T-helper 2 cell treated with Interferon-gamma antibody and Interleukin-4, amounts not matched to agents 5 μg/mL and 100 μg/mL, for 36 hours (primary cell): ENCODE data around the gene RNF212B.
A peak's percentile ranks its signal among the peaks of the same experiment; 100 is the strongest.

Experiments
- DNase-seq: peaks from one replicate; pipeline ENCODE4 v3.0.0; 2021; ENCODE audit warnings: low spot score
- H3K27ac Mint-ChIP-seq: one replicate; pipeline ENCODE4 v1.8.0; 2021; ENCODE audit warnings: mild to moderate bottlenecking, mixed read lengths
- H3K27me3 Mint-ChIP-seq: one replicate; pipeline ENCODE4 v1.8.0; 2021; ENCODE audit warnings: low read depth, mixed read lengths
- H3K36me3 Mint-ChIP-seq: one replicate; pipeline ENCODE4 v1.8.0; 2021; ENCODE audit warnings: low read depth, mixed read lengths
- H3K4me1 Mint-ChIP-seq: one replicate; pipeline ENCODE4 v1.8.0; 2021; ENCODE audit warnings: low read depth, mixed read lengths
- H3K4me3 Mint-ChIP-seq: one replicate; pipeline ENCODE4 v1.8.0; 2022; ENCODE audit warnings: mild to moderate bottlenecking, moderate library complexity, mixed read lengths
- H3K9me3 Mint-ChIP-seq: one replicate; pipeline ENCODE4 v1.8.0; 2021; ENCODE audit warnings: mixed read lengths

The RNF212B gene

GRCh38 chr14:23307687-23308644, 70.2 kb downstream of the RNF212B start:
- no peaks in the 10 kb centered on the region for H3K9me3 Mint-ChIP-seq
- DNase-seq: no peak
- peak overlapping the region; percentile 77 for H3K4me3 Mint-ChIP-seq
- peak overlapping the region; percentile 81 for H3K27ac Mint-ChIP-seq
- H3K27me3 Mint-ChIP-seq: peaks cover 8% of the 10 kb centered on the region
- no peaks in the 10 kb centered on the region for H3K36me3 Mint-ChIP-seq
- H3K4me1 Mint-ChIP-seq: peaks cover 21% of the 10 kb centered on the region

GRCh38 chr14:23308721-23309445, 71.1 kb downstream of the RNF212B start:
- peaks cover 19% of the 10 kb centered on the region for H3K4me1 Mint-ChIP-seq
- peaks cover 8% of the 10 kb centered on the region for H3K27me3 Mint-ChIP-seq
- no peak overlapping the region for H3K27ac Mint-ChIP-seq
- no peaks in the 10 kb centered on the region for H3K36me3 Mint-ChIP-seq
- H3K9me3 Mint-ChIP-seq: no peaks in the 10 kb centered on the region
- H3K4me3 Mint-ChIP-seq: no peak overlapping the region
- no peak for DNase-seq

GRCh38 chr14:23310546-23310945, 72.8 kb downstream of the RNF212B start:
- Mint-ChIP-seq H3K27ac (no peak overlapping the region), H3K9me3 (no peaks in the 10 kb centered on the region), H3K4me1 (peaks cover 18% of the 10 kb centered on the region), H3K27me3 (peaks cover 5% of the 10 kb centered on the region), H3K36me3 (no peaks in the 10 kb centered on the region), H3K4me3 (no peak overlapping the region)
- no peak for DNase-seq

- Mint-ChIP-seq H3K9me3 (peaks cover 11% of the 10 kb centered on the region), H3K4me3 (no peak overlapping the region), H3K27me3 (peaks cover 2% of the 10 kb centered on the region), H3K36me3 (peaks cover 7% of the 10 kb centered on the region), H3K4me1 (peaks cover 8% of the 10 kb centered on the region), H3K27ac (no peak overlapping the region)
- DNase-seq: no peak
These were observed 78.6 kb downstream of the RNF212B start for GRCh38 chr14:23316300-23316699.

GRCh38 chr14:23319746-23320583, 82.2 kb downstream of the RNF212B start:
- Mint-ChIP-seq H3K36me3 (peaks cover 35% of the 10 kb centered on the region), H3K4me3 (peak overlapping the region; percentile 82), H3K4me1 (peaks cover 21% of the 10 kb centered on the region), H3K27me3 (no peaks in the 10 kb centered on the region), H3K27ac (peak overlapping the region; percentile 92), H3K9me3 (peaks cover 11% of the 10 kb centered on the region)
- DNase-seq: no peak

- Mint-ChIP-seq H3K36me3 (peaks cover 40% of the 10 kb centered on the region), H3K4me3 (peak within 1 kb of the TSS; percentile 88), H3K4me1 (peaks cover 21% of the 10 kb centered on the region), H3K27me3 (no peaks in the 10 kb centered on the region), H3K27ac (peak within 1 kb of the TSS; percentile 92), H3K9me3 (peaks cover 11% of the 10 kb centered on the region)
- DNase-seq: peak; percentile 98
These were observed 83.1 kb downstream of the RNF212B start, which contains the start of gene PABPN1 for GRCh38 chr14:23320584-23321571. Gene PABPN1 (plus strand): TSS chr14:23321457. CDS start chr14:23321470, 13 bp downstream.

GRCh38 chr14:23321572-23322547, 84.1 kb downstream of the RNF212B start:
- H3K36me3 Mint-ChIP-seq: peaks cover 44% of the 10 kb centered on the region
- no peaks in the 10 kb centered on the region for H3K27me3 Mint-ChIP-seq
- H3K27ac Mint-ChIP-seq: peak overlapping the region; percentile 89
- H3K4me3 Mint-ChIP-seq: peak overlapping the region; percentile 88
- peaks cover 21% of the 10 kb centered on the region for H3K4me1 Mint-ChIP-seq
- peak; percentile 72 for DNase-seq
- H3K9me3 Mint-ChIP-seq: peaks cover 11% of the 10 kb centered on the region
